ENCODE measurements around the gene IGFBP4. TPM values are rescaled to one million over a fixed set of nuclear protein-coding genes. Genes with fewer than 3 reads are reported as not detected.

Gene IGFBP4
- total RNA-seq, 1 experiment from 2014 or later, result 22.5 TPM

GRCh38 chr17:40478486-40478885, 35.2 kb downstream of the IGFBP4 start:
- Histone ChIP-seq H3K9me3 (replicated peaks) (no peaks in the 10 kb centered on the region), H3K27me3 (replicated peaks) (no peaks in the 10 kb centered on the region)

GRCh38 chr17:40479754-40480480, 36.7 kb downstream of the IGFBP4 start:
- no peak overlapping the region for H3K4me3 ChIP-seq
- DNase-seq (ENCODE audit: low read depth in 1 of 2, low spot score in 2 of 2), result no peak
- H3K36me3 ChIP-seq, result no peaks in the 10 kb centered on the region
- H3K4me1 ChIP-seq (replicated peaks), result peaks cover 15% of the 10 kb centered on the region
- H3K9me3 ChIP-seq (replicated peaks), result no peaks in the 10 kb centered on the region
- H3K27ac ChIP-seq, result no peak overlapping the region
- no peaks in the 10 kb centered on the region for H3K27me3 ChIP-seq (replicated peaks)

More at GRCh38 chr17:40478486-40478885, 35.2 kb downstream of the IGFBP4 start:
- no peak for DNase-seq (ENCODE audit: low read depth in 1 of 2, low spot score in 2 of 2)
- no peak overlapping the region for H3K27ac ChIP-seq
- H3K4me1 ChIP-seq (replicated peaks), result peaks cover 9% of the 10 kb centered on the region
- H3K4me3 ChIP-seq, result no peak overlapping the region
- no peaks in the 10 kb centered on the region for H3K36me3 ChIP-seq

GRCh38 chr17:40480501-40481003, 37.3 kb downstream of the IGFBP4 start:
- Histone ChIP-seq H3K36me3 (no peaks in the 10 kb centered on the region), H3K27me3 (replicated peaks) (no peaks in the 10 kb centered on the region), H3K4me3 (no peak overlapping the region), H3K9me3 (replicated peaks) (no peaks in the 10 kb centered on the region), H3K4me1 (replicated peaks) (peaks cover 20% of the 10 kb centered on the region), H3K27ac (no peak overlapping the region)
- DNase-seq (ENCODE audit: low read depth in 1 of 2, low spot score in 2 of 2), result no peak

- Histone ChIP-seq H3K4me3 (no peak overlapping the region), H3K36me3 (no peaks in the 10 kb centered on the region), H3K4me1 (replicated peaks) (peaks cover 22% of the 10 kb centered on the region), H3K27ac (no peak overlapping the region), H3K27me3 (replicated peaks) (no peaks in the 10 kb centered on the region), H3K9me3 (replicated peaks) (no peaks in the 10 kb centered on the region)
- DNase-seq (ENCODE audit: low read depth in 1 of 2, low spot score in 2 of 2), result no peak
Observed at GRCh38 chr17:40481106-40481505, 37.9 kb downstream of the IGFBP4 start.

- peaks cover 30% of the 10 kb centered on the region for H3K4me1 ChIP-seq (replicated peaks)
- no peaks in the 10 kb centered on the region for H3K9me3 ChIP-seq (replicated peaks)
- no peak overlapping the region for H3K4me3 ChIP-seq
- no peaks in the 10 kb centered on the region for H3K36me3 ChIP-seq
- H3K27me3 ChIP-seq (replicated peaks), result no peaks in the 10 kb centered on the region
- no peak for DNase-seq (ENCODE audit: low read depth in 1 of 2, low spot score in 2 of 2)
- H3K27ac ChIP-seq, result no peak overlapping the region
Observed at GRCh38 chr17:40482722-40483121, 39.5 kb downstream of the IGFBP4 start.

- Histone ChIP-seq H3K4me1 (replicated peaks) (peaks cover 30% of the 10 kb centered on the region), H3K27ac (no peak overlapping the region), H3K36me3 (no peaks in the 10 kb centered on the region), H3K9me3 (replicated peaks) (no peaks in the 10 kb centered on the region), H3K27me3 (replicated peaks) (no peaks in the 10 kb centered on the region), H3K4me3 (no peak overlapping the region)
- DNase-seq (ENCODE audit: low read depth in 1 of 2, low spot score in 2 of 2), result no peak
Observed at GRCh38 chr17:40483679-40484078, 40.4 kb downstream of the IGFBP4 start.

- Histone ChIP-seq H3K36me3 (no peaks in the 10 kb centered on the region), H3K4me1 (replicated peaks) (peaks cover 30% of the 10 kb centered on the region), H3K4me3 (no peak overlapping the region), H3K27me3 (replicated peaks) (no peaks in the 10 kb centered on the region), H3K9me3 (replicated peaks) (no peaks in the 10 kb centered on the region), H3K27ac (no peak overlapping the region)
- no peak for DNase-seq (ENCODE audit: low read depth in 1 of 2, low spot score in 2 of 2)
Observed at GRCh38 chr17:40484285-40484972, 41.2 kb downstream of the IGFBP4 start.

GRCh38 chr17:40484973-40485530, 41.8 kb downstream of the IGFBP4 start:
- Histone ChIP-seq H3K4me3 (no peak overlapping the region), H3K27ac (peak overlapping the region; percentile 96), H3K36me3 (no peaks in the 10 kb centered on the region), H3K27me3 (replicated peaks) (no peaks in the 10 kb centered on the region), H3K4me1 (replicated peaks) (peaks cover 30% of the 10 kb centered on the region), H3K9me3 (replicated peaks) (no peaks in the 10 kb centered on the region)
- no peak for DNase-seq (ENCODE audit: low read depth in 1 of 2, low spot score in 2 of 2)

- Histone ChIP-seq H3K4me3 (peak overlapping the region; percentile 8; the same call in 1 of the 2 replicates), H3K27ac (peak overlapping the region; percentile 96), H3K9me3 (replicated peaks) (no peaks in the 10 kb centered on the region), H3K4me1 (replicated peaks) (peaks cover 30% of the 10 kb centered on the region), H3K27me3 (replicated peaks) (no peaks in the 10 kb centered on the region), H3K36me3 (no peaks in the 10 kb centered on the region)
- peak; percentile 94 to 95 for DNase-seq (ENCODE audit: low read depth in 1 of 2, low spot score in 2 of 2)
Observed at GRCh38 chr17:40485851-40486521, 42.7 kb downstream of the IGFBP4 start.

- Histone ChIP-seq H3K4me3 (no peak overlapping the region), H3K27ac (peak overlapping the region; percentile 96), H3K27me3 (replicated peaks) (no peaks in the 10 kb centered on the region), H3K9me3 (replicated peaks) (no peaks in the 10 kb centered on the region), H3K36me3 (no peaks in the 10 kb centered on the region), H3K4me1 (replicated peaks) (peaks cover 30% of the 10 kb centered on the region)
- no peak for DNase-seq (ENCODE audit: low read depth in 1 of 2, low spot score in 2 of 2)
Observed at GRCh38 chr17:40486522-40487370, 43.5 kb downstream of the IGFBP4 start.

- H3K4me3 ChIP-seq, result no peak overlapping the region
- peaks cover 30% of the 10 kb centered on the region for H3K4me1 ChIP-seq (replicated peaks)
- H3K27ac ChIP-seq, result no peak overlapping the region
- no peaks in the 10 kb centered on the region for H3K9me3 ChIP-seq (replicated peaks)
- DNase-seq (ENCODE audit: low read depth in 1 of 2, low spot score in 2 of 2), result no peak
- no peaks in the 10 kb centered on the region for H3K27me3 ChIP-seq (replicated peaks)
- no peaks in the 10 kb centered on the region for H3K36me3 ChIP-seq
Observed at GRCh38 chr17:40487371-40488020, 44.2 kb downstream of the IGFBP4 start.

- DNase-seq (ENCODE audit: low read depth in 1 of 2, low spot score in 2 of 2), result no peak
- Histone ChIP-seq H3K9me3 (replicated peaks) (no peaks in the 10 kb centered on the region), H3K36me3 (no peaks in the 10 kb centered on the region), H3K4me3 (no peak overlapping the region), H3K4me1 (replicated peaks) (peaks cover 20% of the 10 kb centered on the region), H3K27me3 (replicated peaks) (no peaks in the 10 kb centered on the region), H3K27ac (no peak overlapping the region)
Observed at GRCh38 chr17:40490289-40490853, 47.1 kb downstream of the IGFBP4 start.

Data from SJSA1 (cell line).